Lower lobe of right lung (tissue), 2 donors: ENCODE data around the gene KRT74. TPM values are rescaled to one million over a fixed set of nuclear protein-coding genes. Genes with fewer than 3 reads are reported as not detected.

Experiments used
- ATAC-seq, 2 donors: fragments of 200-7000 bp; cut with Tn5 transposase; one replicate each; pipeline ENCODE4 v1.9.1; 2020 to 2022; ENCODE audit warnings: mild to moderate bottlenecking in 2 of 2, moderate library complexity in 2 of 2
- DNase-seq: peaks from one replicate; pipeline ENCODE4 v3.0.0-alpha.2; 2020
- H3K27ac ChIP-seq: fragments of 200-600 bp; one replicate; pipeline ENCODE4 v1.8.0; 2022
- H3K27me3 ChIP-seq: fragments of 200-600 bp; one replicate; pipeline ENCODE4 v1.8.0; 2022; ENCODE audit warnings: low read depth
- H3K36me3 ChIP-seq: fragments of 200-600 bp; one replicate; pipeline ENCODE4 v1.8.0; 2022; ENCODE audit warnings: mild to moderate bottlenecking
- H3K4me1 ChIP-seq: fragments of 200-600 bp; one replicate; pipeline ENCODE4 v1.8.0; 2022
- H3K4me3 ChIP-seq: fragments of 200-600 bp; one replicate; pipeline ENCODE4 v1.8.0; 2022; ENCODE audit warnings: mild to moderate bottlenecking
- H3K9me3 ChIP-seq: fragments of 200-600 bp; one replicate; pipeline ENCODE4 v1.8.0; 2022
- CTCF ChIP-seq: fragments of 200-600 bp; IDR thresholded peaks from one replicate; pipeline ENCODE4 v1.8.0; 2022; ENCODE audit warnings: antibody characterized with exemption, mild to moderate bottlenecking
- intact Hi-C: fragments of 100-400 bp; cut with DNase I; formaldehyde crosslinking; loops from one replicate; pipeline ENCODE4 v1.11.0; 2022
- total RNA-seq: library from RNA; stranded (reverse); fragmentation: NEBNext Ultra II Directional; extraction: Animal tissue kit (Norgen Biotek cat#: 25700); gene quantifications from one replicate; pipeline ENCODE4 v1.2.1, GENCODE V29; 2021
- donor health status: DM: no; HTN: yes; CAD: no; lungs with severe emphysema.

Gene KRT74
- total RNA-seq, 1 donor from 2014 or later = not detected

DNA sequence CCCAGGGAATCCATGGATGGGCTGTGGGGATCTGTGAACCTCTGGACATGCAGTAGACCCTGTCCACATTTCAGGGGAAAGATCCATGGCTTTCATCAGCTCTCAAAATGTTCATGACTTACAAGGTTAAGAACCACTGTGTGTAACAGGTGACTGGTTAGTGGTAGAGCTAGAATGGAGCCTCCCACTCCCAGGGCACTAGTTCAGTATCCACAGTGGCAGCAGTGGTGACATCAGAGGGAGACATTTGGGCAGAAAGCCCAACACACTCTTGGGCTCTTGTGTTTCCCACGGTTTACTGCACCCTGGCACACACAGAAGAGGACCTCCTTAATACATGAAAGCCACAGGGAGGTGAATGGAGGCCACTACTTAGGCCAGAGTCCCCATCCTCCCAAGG lies 9.1 kb downstream of the KRT74 start:
- ATAC-seq (no peak), DNase-seq (no peak)
- H3K9me3 ChIP-seq = no peaks in the 10 kb centered on the region
- intact Hi-C loops = no loop called here
- no peaks in the 10 kb centered on the region for H3K36me3 ChIP-seq
- peaks cover 50% of the 10 kb centered on the region for H3K27me3 ChIP-seq
- no peaks in the 10 kb centered on the region for H3K4me1 ChIP-seq
- no peak overlapping the region for H3K4me3 ChIP-seq
- TF ChIP-seq CTCF = no peak
- no peak overlapping the region for H3K27ac ChIP-seq

DNA sequence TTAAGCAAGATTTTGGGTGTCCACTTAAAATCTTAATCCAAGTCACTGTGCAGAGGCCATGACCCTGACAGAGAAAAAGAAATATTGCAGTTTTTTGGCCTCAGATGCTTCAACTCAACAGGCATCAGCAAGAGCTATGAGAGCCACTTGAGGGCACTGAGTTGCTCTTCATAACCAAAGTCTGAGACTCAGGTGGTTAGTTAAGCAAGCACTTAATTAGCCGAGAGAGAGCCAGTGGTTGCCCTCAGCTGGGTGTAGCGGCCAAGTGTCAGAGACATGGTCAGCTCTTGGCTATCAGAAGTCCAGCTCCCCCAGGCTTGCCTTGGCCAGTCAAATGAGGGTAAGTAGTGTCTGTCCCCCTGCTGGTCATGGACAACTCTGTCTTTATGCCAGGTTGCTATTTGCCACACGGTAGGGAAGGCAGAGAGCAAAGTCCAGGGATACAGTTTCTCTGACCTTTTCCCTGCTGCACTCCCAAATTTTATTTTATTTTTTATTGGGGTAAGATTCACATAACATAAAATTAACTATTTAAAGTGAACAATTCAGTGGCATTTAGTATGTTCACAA lies 11.7 kb downstream of the KRT74 start:
- Histone ChIP-seq H3K9me3 (no peaks in the 10 kb centered on the region), H3K4me1 (no peaks in the 10 kb centered on the region), H3K27me3 (peaks cover 59% of the 10 kb centered on the region), H3K36me3 (no peaks in the 10 kb centered on the region), H3K4me3 (no peak overlapping the region), H3K27ac (no peak overlapping the region)
- DNase-seq (no peak), ATAC-seq (peak; percentile 66 to 68)
- no peak for TF ChIP-seq CTCF
- intact Hi-C loops = no loop called here

DNA sequence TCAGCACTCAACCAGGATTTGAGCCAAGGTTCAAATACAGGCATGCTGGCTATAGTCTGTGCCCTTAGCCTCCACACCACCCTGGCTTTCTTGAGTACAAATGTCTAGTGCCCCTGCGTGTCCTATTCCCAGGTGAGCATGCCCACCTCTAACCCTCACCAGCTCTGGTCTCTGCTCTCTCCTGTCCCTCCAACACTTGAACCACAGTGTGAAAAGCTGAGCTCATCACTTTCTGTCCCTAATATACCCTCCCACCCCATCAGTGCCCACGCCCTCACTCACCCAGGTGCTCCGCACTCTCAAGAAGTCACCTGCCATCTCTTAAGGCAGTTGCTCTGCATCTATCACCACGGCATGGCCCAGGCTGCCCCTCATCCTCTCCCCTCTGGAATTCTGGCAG lies 13.7 kb downstream of the KRT74 start:
- H3K4me3 ChIP-seq = no peak overlapping the region
- no peak for DNase-seq
- H3K9me3 ChIP-seq = no peaks in the 10 kb centered on the region
- no peak overlapping the region for H3K27ac ChIP-seq
- H3K36me3 ChIP-seq = no peaks in the 10 kb centered on the region
- peaks cover 49% of the 10 kb centered on the region for H3K27me3 ChIP-seq
- no peak for TF ChIP-seq CTCF
- H3K4me1 ChIP-seq = no peaks in the 10 kb centered on the region
- no peak for ATAC-seq
- intact Hi-C loops = no loop called here

- intact Hi-C loops = no loop called here
- Histone ChIP-seq H3K36me3 (no peaks in the 10 kb centered on the region), H3K9me3 (no peaks in the 10 kb centered on the region), H3K27ac (no peak overlapping the region), H3K4me3 (no peak overlapping the region), H3K27me3 (peaks cover 38% of the 10 kb centered on the region), H3K4me1 (no peaks in the 10 kb centered on the region)
- ATAC-seq (no peak), DNase-seq (no peak)
- TF ChIP-seq CTCF = no peak
These were observed 14.7 kb downstream of the KRT74 start for GRCh38 chr12:52558781-52559445.

DNA sequence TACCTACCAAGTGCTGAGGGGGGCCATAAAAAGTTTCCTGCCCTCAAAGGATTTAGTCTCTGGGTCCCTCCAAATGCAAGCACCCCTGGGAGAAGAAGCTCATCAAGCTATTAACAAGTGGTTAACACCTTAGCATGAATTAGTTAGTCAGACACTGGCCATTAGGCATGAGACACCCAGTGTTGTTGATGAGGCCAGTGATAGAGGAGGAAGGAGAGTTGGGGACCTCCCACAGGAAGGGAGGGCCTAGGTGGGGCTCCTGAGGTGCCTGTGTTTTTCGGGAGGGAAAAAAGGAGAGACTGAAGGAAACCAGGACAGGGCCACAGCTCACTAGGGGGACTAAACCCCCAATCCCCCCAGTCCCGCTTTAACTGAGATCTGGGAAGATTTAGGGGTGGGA lies 16.2 kb downstream of the KRT74 start:
- Histone ChIP-seq H3K4me1 (no peaks in the 10 kb centered on the region), H3K27me3 (peaks cover 35% of the 10 kb centered on the region), H3K27ac (no peak overlapping the region), H3K9me3 (no peaks in the 10 kb centered on the region), H3K4me3 (no peak overlapping the region), H3K36me3 (no peaks in the 10 kb centered on the region)
- intact Hi-C loops = no loop called here
- TF ChIP-seq CTCF = no peak
- ATAC-seq = no peak
- DNase-seq = no peak
